Heart left ventricle (tissue), 16 donors: ENCODE measurements around the gene UCHL5. TPM values are rescaled to one million over a fixed set of nuclear protein-coding genes. Genes with fewer than 3 reads are reported as not detected.

Experiments used
- ATAC-seq, 4 donors: fragments of 200-7000 bp; cut with Tn5 transposase; one replicate each; pipeline ENCODE4 v1.9.1; 2020 to 2022; ENCODE audit warnings: moderate library complexity in 4 of 4, mild to moderate bottlenecking in 3 of 4, moderate number of reproducible peaks in 1 of 4
- DNase-seq, 5 donors: peaks; one replicate each; pipeline ENCODE4 v3.0.0-alpha.2; 2020
- H3K27ac ChIP-seq, 12 donors: fragments of 200-600 bp; sonication (generic) in 4 of 12; one replicate each; pipeline versions ENCODE4 v1.5.0 to v1.8.0; 2016 to 2022; ENCODE audit warnings: mild to moderate bottlenecking in 2 of 12
- H3K27me3 ChIP-seq, 9 donors: fragments of 200-600 bp; sonication (generic) in 2 of 9; one replicate each; pipeline versions ENCODE4 v1.5.1 to v1.8.0; 2016 to 2022; ENCODE audit warnings: mild to moderate bottlenecking in 3 of 9
- H3K36me3 ChIP-seq, 9 donors: fragments of 200-600 bp; sonication (generic) in 2 of 9; one replicate each; pipeline versions ENCODE4 v1.5.0 to v1.8.0; 2018 to 2022; ENCODE audit warnings: mild to moderate bottlenecking in 2 of 9
- H3K4me1 ChIP-seq, 12 donors: fragments of 200-600 bp; sonication (generic) in 4 of 12; one replicate each; pipeline versions ENCODE4 v1.5.0 to v1.8.0; 2016 to 2022; ENCODE audit warnings: mild to moderate bottlenecking in 3 of 12
- H3K4me3 ChIP-seq, 12 donors: fragments of 200-600 bp; sonication (generic) in 4 of 12; one replicate each; pipeline versions ENCODE4 v1.5.0 to v1.8.0; 2017 to 2022; ENCODE audit warnings: mild to moderate bottlenecking in 9 of 12, moderate library complexity in 4 of 12
- H3K9me3 ChIP-seq, 12 donors: fragments of 200-600 bp; sonication (generic) in 4 of 12; one replicate each; pipeline versions ENCODE4 v1.5.0 to v1.8.0; 2016 to 2022; ENCODE audit warnings: mild to moderate bottlenecking in 1 of 12
- POLR2A ChIP-seq, 2 donors: fragments of 450-650 bp; IDR thresholded peaks; one replicate each; pipeline ENCODE4 v1.6.1; 2017; ENCODE audit warnings: antibody characterized with exemption in 2 of 2, mild to moderate bottlenecking in 2 of 2, moderate library complexity in 2 of 2
- WGBS, 4 donors: extraction: QIAGEN DNeasy Blood & Tissue Kit in 2 of 4; methylation state at CpG; one replicate each; pipeline versions ENCODE4 v1.1.5 to v1.1.7; 2013 to 2018; 5-methylcytosine and 5-hydroxymethylcytosine counted together
- intact Hi-C, 10 donors: fragments of 100-400 bp; cut with DNase I; formaldehyde crosslinking; loops; one replicate each; pipeline versions ENCODE4 v1.11.1 to v1.14.2; 2022
- polyA plus RNA-seq, 2 donors: library from polyadenylated mRNA; stranded (reverse); fragments of 200-250 nt; gene quantifications; one replicate each; pipeline ENCODE4 v1.2.3, GENCODE V29; 2013
- total RNA-seq, 9 donors: library from RNA; depleted of rRNA in 2 of 9; stranded (reverse); fragments of >200 nt in 2 of 9; fragmentation: NEBNext Ultra II Directional in 3 of 9; extraction: Animal tissue kit (Norgen Biotek cat#: 25700) in 3 of 9; gene quantifications; one replicate each; pipeline versions ENCODE4 v1.1.0 to v1.2.4, GENCODE V29; 2016 to 2023
- TF ChIP-seq, protein P1 (sequence below), 12 donors: fragments of 200-600 bp; sonication (generic) in 4 of 12; IDR thresholded peaks; one replicate each; pipeline versions ENCODE4 v1.5.0 to v1.8.0; 2018 to 2022; ENCODE audit warnings: antibody characterized with exemption in 12 of 12, mild to moderate bottlenecking in 5 of 12
- donor health status: ischemic (EF 13 %, LVEDD 7.1; RV severe dilation, severe dysfunction).
- donor health status: healthy with polysubstance abuse.
- donor health status: DM: no; HTN: yes; CAD: no.
- donor health status: DM: no; HTN: no; CAD: no.
- donor health status: ischemic (EF 25% LVEDD 6.9; RV normal size, moderate dysfunction).
- donor health status: ischemic (EF 25% LVEDD 5.7; RV mildly dilated, moderate dysfunction).
- donor health status: healthy.
- donor health status: DM: yes; HTN: yes; CAD: no.
- donor health status: ischemic (EF 35%, LVEDD 5.7; RV mildly dilated, moderate dysfunction).
- donor health status: nonischemic (EF 11% LVEDD 7.7; RV severe dilation, severe dysfunction).
- donor health status: DM: yes; HTN: yes; CAD: no.
- donor health status: PGD.
- donor health status: ischemic (EF 29% LVEDD 5.4; RV normal size, mild dysfunction).
- donor health status: nonischemic (EF 23%, LVEDD 6.1; RV moderate dilation, normal function).

The UCHL5 gene
- total and polyA plus RNA-seq, 11 donors, result 21.4 to 45.3 (median 36.0) TPM

DNA sequence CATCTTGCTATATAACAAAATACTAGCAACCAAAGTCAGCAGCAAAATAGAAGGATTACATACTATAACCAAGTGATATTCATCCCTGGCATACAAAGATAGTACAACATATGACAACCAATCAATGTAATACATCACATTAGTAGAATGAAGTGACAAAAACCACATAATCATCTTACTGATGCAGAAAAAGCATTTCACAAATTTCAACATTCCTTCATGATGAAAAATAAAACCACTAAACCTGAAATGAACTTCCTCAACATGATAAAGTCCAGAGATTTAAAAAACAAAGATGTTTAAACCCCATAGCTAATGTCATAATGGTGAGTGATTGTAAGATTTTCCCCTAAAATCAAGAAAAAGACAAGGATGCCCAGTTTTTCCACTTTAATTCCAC, 18.8 kb upstream of the UCHL5 start:
- TF ChIP-seq POLR2A (IDR thresholded peaks at IDR 0.05), result no peak
- TF ChIP-seq, protein P1, sequence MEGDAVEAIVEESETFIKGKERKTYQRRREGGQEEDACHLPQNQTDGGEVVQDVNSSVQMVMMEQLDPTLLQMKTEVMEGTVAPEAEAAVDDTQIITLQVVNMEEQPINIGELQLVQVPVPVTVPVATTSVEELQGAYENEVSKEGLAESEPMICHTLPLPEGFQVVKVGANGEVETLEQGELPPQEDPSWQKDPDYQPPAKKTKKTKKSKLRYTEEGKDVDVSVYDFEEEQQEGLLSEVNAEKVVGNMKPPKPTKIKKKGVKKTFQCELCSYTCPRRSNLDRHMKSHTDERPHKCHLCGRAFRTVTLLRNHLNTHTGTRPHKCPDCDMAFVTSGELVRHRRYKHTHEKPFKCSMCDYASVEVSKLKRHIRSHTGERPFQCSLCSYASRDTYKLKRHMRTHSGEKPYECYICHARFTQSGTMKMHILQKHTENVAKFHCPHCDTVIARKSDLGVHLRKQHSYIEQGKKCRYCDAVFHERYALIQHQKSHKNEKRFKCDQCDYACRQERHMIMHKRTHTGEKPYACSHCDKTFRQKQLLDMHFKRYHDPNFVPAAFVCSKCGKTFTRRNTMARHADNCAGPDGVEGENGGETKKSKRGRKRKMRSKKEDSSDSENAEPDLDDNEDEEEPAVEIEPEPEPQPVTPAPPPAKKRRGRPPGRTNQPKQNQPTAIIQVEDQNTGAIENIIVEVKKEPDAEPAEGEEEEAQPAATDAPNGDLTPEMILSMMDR (IDR thresholded peaks at IDR 0.05), result no peak
- Histone ChIP-seq H3K4me1 (peaks cover 0 to 2% (median 0%) of the 10 kb centered on the region in 12 donors), H3K36me3 (peaks cover 0 to 76% (median 68%) of the 10 kb centered on the region in 9 donors), H3K27ac (no peak overlapping the region), H3K9me3 (no peaks in the 10 kb centered on the region), H3K27me3 (no peaks in the 10 kb centered on the region), H3K4me3 (no peak overlapping the region)
- intact Hi-C loops, result no loop called here
- DNase-seq (no peak), ATAC-seq (no peak)

DNA sequence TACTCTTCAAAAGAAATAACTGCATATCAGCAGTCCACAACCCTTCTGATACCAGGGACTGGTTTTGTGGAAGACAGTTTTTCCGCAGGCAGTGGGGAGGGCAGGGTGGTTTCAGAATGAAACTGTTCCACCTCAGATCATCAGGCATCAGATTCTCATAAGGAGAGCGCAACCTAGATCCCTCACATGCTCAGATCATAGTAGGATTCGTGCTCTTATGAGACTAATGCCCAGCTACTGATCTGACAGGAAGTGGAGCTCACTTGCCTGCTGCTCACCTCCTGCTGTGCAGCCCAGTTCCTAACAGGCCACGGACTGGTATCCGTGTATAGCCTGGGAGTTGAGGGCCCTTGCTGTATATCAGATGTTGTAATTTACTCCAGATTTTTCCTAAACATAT, 11.8 kb upstream of the UCHL5 start:
- DNase-seq, result no peak
- 47 to 58% (median 53%) methylated on average over 5 of the region's 5 CpGs for WGBS, 4 donors
- H3K27me3 ChIP-seq, result no peaks in the 10 kb centered on the region
- peaks cover 0 to 34% (median 16%) of the 10 kb centered on the region in 12 donors for H3K4me1 ChIP-seq
- no peaks in the 10 kb centered on the region for H3K9me3 ChIP-seq
- H3K27ac ChIP-seq, result peak overlapping the region in 5 of 12 donors; percentile 3 to 65 (median 21)
- peak in 3 of 4 donors; percentile 27 to 33 (median 32) for ATAC-seq
- H3K4me3 ChIP-seq, result no peak overlapping the region
- intact Hi-C loops, result no loop called here
- peaks cover 0 to 28% (median 11%) of the 10 kb centered on the region in 9 donors for H3K36me3 ChIP-seq
- no peak for TF ChIP-seq POLR2A (IDR thresholded peaks at IDR 0.05)
- TF ChIP-seq, protein P1 (IDR thresholded peaks at IDR 0.05), result no peak

DNA sequence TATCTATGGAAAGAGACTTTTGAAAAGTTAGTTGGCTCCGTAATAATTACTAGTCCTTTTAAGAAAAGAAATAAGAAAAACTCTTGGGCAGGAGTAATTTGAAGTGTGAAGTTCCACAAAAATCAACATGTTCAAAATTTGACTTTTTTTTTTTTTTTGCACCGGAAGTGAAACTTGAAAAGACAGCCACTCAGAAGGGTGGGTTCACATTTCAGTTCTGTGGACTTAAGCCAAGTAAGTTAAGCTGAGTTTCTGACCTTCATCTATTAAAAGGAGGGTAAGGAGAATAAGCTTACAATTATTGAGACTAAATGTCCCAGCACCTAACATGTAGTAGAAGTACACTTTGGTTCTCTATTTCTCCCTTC, 11.2 kb upstream of the UCHL5 start:
- ATAC-seq, result no peak
- H3K27ac ChIP-seq, result peak overlapping the region in 4 of 12 donors; percentile 3 to 65 (median 14)
- intact Hi-C loops, result no loop called here
- no peak overlapping the region for H3K4me3 ChIP-seq
- H3K9me3 ChIP-seq, result no peaks in the 10 kb centered on the region
- DNase-seq, result no peak
- TF ChIP-seq, protein P1 (IDR thresholded peaks at IDR 0.05), result no peak
- no peak for TF ChIP-seq POLR2A (IDR thresholded peaks at IDR 0.05)
- WGBS, 4 donors, result 53 to 60% (median 56%) methylated on average over 2 of the region's 2 CpGs
- H3K4me1 ChIP-seq, result peaks cover 0 to 39% (median 17%) of the 10 kb centered on the region in 12 donors
- peaks cover 0 to 23% (median 9%) of the 10 kb centered on the region in 9 donors for H3K36me3 ChIP-seq
- no peaks in the 10 kb centered on the region for H3K27me3 ChIP-seq

DNA sequence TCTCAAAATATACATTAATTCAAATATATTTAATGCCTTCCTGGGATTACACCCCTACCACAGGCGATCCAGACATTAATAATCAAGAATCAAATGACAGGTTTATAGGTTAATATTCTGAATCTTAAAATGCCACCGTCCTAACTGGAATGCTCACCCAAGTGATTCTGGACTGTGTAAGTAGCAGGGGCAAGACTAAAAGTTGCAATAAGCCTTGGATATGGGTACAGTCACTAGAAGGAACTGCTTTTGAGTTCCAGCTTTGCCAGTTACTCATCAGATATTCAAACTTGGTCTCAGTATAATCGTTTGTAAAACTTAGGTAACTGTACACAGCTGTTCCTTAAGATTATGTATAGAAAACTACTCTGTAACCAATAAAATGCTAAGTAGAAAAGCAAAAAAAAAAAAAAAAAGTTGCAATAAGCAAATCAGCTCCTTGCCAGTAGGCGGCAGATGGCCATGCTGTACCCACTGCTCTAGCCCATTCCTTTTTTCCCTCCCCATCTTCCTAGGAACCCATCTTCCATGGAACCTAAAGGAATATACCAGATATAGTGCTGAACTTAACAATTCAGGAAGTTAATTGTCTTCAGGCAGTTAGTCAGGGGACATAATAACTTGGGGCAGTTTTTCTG, 10.7 kb upstream of the UCHL5 start:
- Histone ChIP-seq H3K9me3 (no peaks in the 10 kb centered on the region), H3K4me3 (no peak overlapping the region), H3K27ac (peak overlapping the region in 2 of 12 donors; percentile 21 to 65), H3K27me3 (no peaks in the 10 kb centered on the region), H3K36me3 (peaks cover 0 to 22% (median 9%) of the 10 kb centered on the region in 9 donors), H3K4me1 (peaks cover 0 to 43% (median 18%) of the 10 kb centered on the region in 12 donors)
- intact Hi-C loops, result no loop called here
- DNase-seq, result no peak
- ATAC-seq, result no peak
- TF ChIP-seq POLR2A (IDR thresholded peaks at IDR 0.05), result no peak
- TF ChIP-seq, protein P1 (IDR thresholded peaks at IDR 0.05), result peak in 3 of 12 donors; percentile 5 to 16 (median 7)
- WGBS, 4 donors, result 86 to 92% (median 88%) methylated on average over 4 of the region's 4 CpGs
